H1 (cell line): ENCODE measurements around the gene HOXA10. TPM values are rescaled to one million over a fixed set of nuclear protein-coding genes. Genes with fewer than 3 reads are reported as not detected.

Experiments used
- GTF2F1 ChIP-seq: IDR thresholded peaks from 2 replicates; pipeline ENCODE4 v1.6.1; 2012; ENCODE audit warnings: low read depth, low read length, improper control_type of control experiment, borderline replicate concordance
- POLR2A ChIP-seq, 2 experiments: IDR thresholded peaks; 1 replicate in 1 of 2; 2 replicates in 1 of 2; pipeline ENCODE4 v1.6.1; 2011; ENCODE audit warnings: low read depth in 2 of 2, low read length in 2 of 2, mild to moderate bottlenecking in 2 of 2; ENCODE audit errors: control extremely low read depth in 1 of 2
- SUZ12 ChIP-seq: fragments of 200-600 bp; sonication (generic); IDR thresholded peaks from 2 replicates; pipeline ENCODE4 v1.6.1; 2012; ENCODE audit warnings: mild to moderate bottlenecking, inconsistent platforms, low read length, moderate library complexity, mixed read lengths
- polyA plus RNA-seq, 7 experiments: library from polyadenylated mRNA; depleted of rRNA in 3 of 7; stranded (reverse) in 5 of 7; unstranded in 2 of 7; fragments of >200 nt in 5 of 7; fragments of 200-250 nt in 2 of 7; gene quantifications; 1 replicate in 5 of 7; 2 replicates in 1 of 7; 4 replicates in 1 of 7; pipeline versions ENCODE4 v1.2.1 to v1.2.3, GENCODE V29; 2011 to 2013; ENCODE audit warnings: missing spikeins in 2 of 7, mixed read lengths in 2 of 7
- total RNA-seq: library from RNA; stranded (reverse); fragmentation: NEBNext Ultra II Directional; extraction: Animal tissue kit (Norgen Biotek cat#: 25700); gene quantifications from 2 replicates; pipeline ENCODE4 v1.2.1, GENCODE V29; 2021

Gene HOXA10
- total and polyA plus RNA-seq, 2 of the 8 experiments (the other 6 are each of a cell fraction or from before 2014, with no cell fraction given), result not detected

GRCh38 chr7:27183682-27184336, 9.7 kb upstream of the HOXA10 start (continued):
- no peak; the same call in 1 of the 2 replicates for TF ChIP-seq SUZ12
- TF ChIP-seq POLR2A (IDR thresholded peaks at IDR 0.05; ENCODE audit: control extremely low read depth in 1 of 2, low read depth in 2 of 2, low read length in 2 of 2), result no peak
- no peak for TF ChIP-seq GTF2F1
